Tibial nerve (tissue), 4 donors: ENCODE results near the gene TYW1. TPM values are rescaled to one million over a fixed set of nuclear protein-coding genes. Genes with fewer than 3 reads are reported as not detected.
"Not testable (repeated sequence)": the region's sequence is repeated elsewhere in the genome, so short reads cannot be mapped to it uniquely, and the experiment has no call there.

Source experiments
- DNase-seq, 2 donors: peaks; one replicate each; pipeline ENCODE4 v3.0.0-alpha.2; 2019; ENCODE audit warnings: low spot score in 2 of 2
- H3K27ac ChIP-seq, 4 donors: fragments of 200-600 bp; sonication (generic) in 3 of 4; one replicate each; pipeline ENCODE4 v1.5.1; 2017 to 2019; ENCODE audit warnings: mild to moderate bottlenecking in 1 of 4
- H3K27me3 ChIP-seq, 2 donors: fragments of 200-600 bp; sonication (generic) in 1 of 2; one replicate each; pipeline versions ENCODE4 v1.5.1 to v1.6.0; 2017 to 2019
- H3K36me3 ChIP-seq, 3 donors: fragments of 200-600 bp; sonication (generic); one replicate each; pipeline ENCODE4 v1.5.1; 2018 to 2019
- H3K4me1 ChIP-seq, 4 donors: fragments of 200-600 bp; sonication (generic) in 3 of 4; one replicate each; pipeline ENCODE4 v1.5.1; 2017 to 2019
- H3K4me3 ChIP-seq, 4 donors: fragments of 200-600 bp; sonication (generic) in 3 of 4; one replicate each; pipeline ENCODE4 v1.5.1; 2017 to 2019; ENCODE audit warnings: mild to moderate bottlenecking in 1 of 4, moderate library complexity in 1 of 4
- H3K9me3 ChIP-seq, 4 donors: fragments of 200-600 bp; sonication (generic) in 3 of 4; one replicate each; pipeline ENCODE4 v1.5.1; 2017 to 2019
- EP300 ChIP-seq, 2 donors: sonication (generic); formaldehyde crosslinking; IDR thresholded peaks; one replicate each; pipeline ENCODE4 v1.6.1; 2017; ENCODE audit warnings: antibody characterized with exemption in 2 of 2, mild to moderate bottlenecking in 1 of 2
- POLR2A ChIP-seq, 2 donors: fragments of 450-650 bp; IDR thresholded peaks; one replicate each; pipeline ENCODE4 v1.6.1; 2017; ENCODE audit warnings: antibody characterized with exemption in 2 of 2, mild to moderate bottlenecking in 2 of 2, moderate library complexity in 2 of 2
- WGBS, 2 donors: methylation state at CpG; one replicate each; pipeline ENCODE4 v1.1.5; 2018; 5-methylcytosine and 5-hydroxymethylcytosine counted together
- small RNA-seq: library from RNA; depleted of rRNA; stranded (forward); fragments of <200 nt; gene quantifications from one replicate; pipeline ENCODE3, GENCODE V24; 2016
- total RNA-seq, 4 donors: library from RNA; depleted of rRNA; stranded (reverse); fragments of >200 nt; gene quantifications; one replicate each; pipeline ENCODE4 v1.1.0, GENCODE V29; 2016
- TF ChIP-seq, protein P1 (sequence below), 5 experiments: fragments of 200-600 bp in 3 of 5; fragments of 450-650 bp in 2 of 5; sonication (generic) in 3 of 5; IDR thresholded peaks; one replicate each; pipeline ENCODE4 v1.5.1; 2016 to 2019; ENCODE audit warnings: antibody characterized with exemption in 5 of 5, mild to moderate bottlenecking in 3 of 5, moderate library complexity in 2 of 5

Gene TYW1
- total RNA-seq, 4 donors from 2014 or later, result 18.6 to 53.1 (median 28.3) TPM

GRCh38 chr7:67264000-67264399 lies 267.4 kb downstream of the TYW1 start:
- DNase-seq, H3K27me3 ChIP-seq, H3K9me3 ChIP-seq, H3K27ac ChIP-seq, H3K4me3 ChIP-seq, H3K4me1 ChIP-seq: not testable (repeated sequence)
- H3K36me3 ChIP-seq, result peaks cover 0 to 21% (median 0%) of the 10 kb centered on the region in 3 donors
- 91 to 100% methylated on average over 2 of the region's 2 CpGs for WGBS, 2 donors

- H3K9me3 ChIP-seq, H3K4me3 ChIP-seq, H3K27me3 ChIP-seq, DNase-seq, H3K27ac ChIP-seq, H3K4me1 ChIP-seq: not testable (repeated sequence)
- WGBS, 2 donors, result 76 to 82% methylated on average over 3 of the region's 3 CpGs
- H3K36me3 ChIP-seq, result peaks cover 0 to 18% (median 0%) of the 10 kb centered on the region in 3 donors
Observed at GRCh38 chr7:67266070-67266469, 269.4 kb downstream of the TYW1 start.

DNA sequence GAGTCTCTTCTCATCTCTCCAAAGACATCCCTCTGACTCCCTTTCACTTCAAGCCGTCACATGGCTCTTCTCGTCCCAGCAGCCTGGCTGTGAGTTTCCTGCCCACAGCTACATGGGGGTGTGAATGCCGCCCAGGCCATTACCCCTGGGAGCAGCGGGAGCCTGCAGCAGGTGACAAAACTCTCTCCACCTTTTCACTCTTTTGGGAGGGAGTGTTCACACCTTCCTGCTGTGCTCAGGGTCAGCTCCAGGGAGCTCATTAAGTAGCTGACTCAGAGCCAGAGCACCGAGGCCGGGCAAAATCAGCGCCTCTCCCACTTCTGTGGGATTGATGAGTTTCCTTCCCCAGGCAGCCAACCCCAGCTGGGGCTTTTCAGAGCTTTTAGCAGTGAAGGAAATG lies 271.3 kb downstream of the TYW1 start:
- TF ChIP-seq, protein P1, sequence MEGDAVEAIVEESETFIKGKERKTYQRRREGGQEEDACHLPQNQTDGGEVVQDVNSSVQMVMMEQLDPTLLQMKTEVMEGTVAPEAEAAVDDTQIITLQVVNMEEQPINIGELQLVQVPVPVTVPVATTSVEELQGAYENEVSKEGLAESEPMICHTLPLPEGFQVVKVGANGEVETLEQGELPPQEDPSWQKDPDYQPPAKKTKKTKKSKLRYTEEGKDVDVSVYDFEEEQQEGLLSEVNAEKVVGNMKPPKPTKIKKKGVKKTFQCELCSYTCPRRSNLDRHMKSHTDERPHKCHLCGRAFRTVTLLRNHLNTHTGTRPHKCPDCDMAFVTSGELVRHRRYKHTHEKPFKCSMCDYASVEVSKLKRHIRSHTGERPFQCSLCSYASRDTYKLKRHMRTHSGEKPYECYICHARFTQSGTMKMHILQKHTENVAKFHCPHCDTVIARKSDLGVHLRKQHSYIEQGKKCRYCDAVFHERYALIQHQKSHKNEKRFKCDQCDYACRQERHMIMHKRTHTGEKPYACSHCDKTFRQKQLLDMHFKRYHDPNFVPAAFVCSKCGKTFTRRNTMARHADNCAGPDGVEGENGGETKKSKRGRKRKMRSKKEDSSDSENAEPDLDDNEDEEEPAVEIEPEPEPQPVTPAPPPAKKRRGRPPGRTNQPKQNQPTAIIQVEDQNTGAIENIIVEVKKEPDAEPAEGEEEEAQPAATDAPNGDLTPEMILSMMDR (IDR thresholded peaks at IDR 0.05), result no peak
- TF ChIP-seq POLR2A (IDR thresholded peaks at IDR 0.05) (no peak), EP300 (IDR thresholded peaks at IDR 0.05) (no peak)
- H3K27me3 ChIP-seq, result no peaks in the 10 kb centered on the region
- H3K9me3 ChIP-seq, result no peaks in the 10 kb centered on the region
- no peaks in the 10 kb centered on the region for H3K4me1 ChIP-seq
- DNase-seq, result no peak
- H3K4me3 ChIP-seq, result no peak overlapping the region
- no peak overlapping the region for H3K27ac ChIP-seq
- WGBS, 2 donors, result 54 to 74% methylated on average over 6 to 7 of the region's 7 CpGs
- peaks cover 0 to 19% (median 0%) of the 10 kb centered on the region in 3 donors for H3K36me3 ChIP-seq

DNA sequence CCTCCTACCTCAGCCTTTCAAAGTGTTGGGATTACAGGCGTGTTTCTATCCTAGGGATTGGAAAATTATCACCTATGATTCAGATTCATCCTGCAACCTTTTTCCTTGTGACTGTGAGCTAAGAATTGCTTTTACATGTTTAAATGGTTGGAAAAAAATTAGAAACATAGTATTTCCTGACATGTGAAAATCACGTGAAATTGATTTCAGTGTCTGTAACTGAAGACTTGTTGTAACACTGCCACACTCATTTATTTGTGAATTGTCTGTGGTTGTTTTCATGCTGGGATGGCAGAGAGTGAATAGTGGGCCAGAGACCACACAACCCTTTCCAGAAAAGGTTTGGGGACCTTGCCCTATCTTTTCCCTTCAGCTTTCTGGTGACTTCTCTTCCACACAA lies 273.3 kb downstream of the TYW1 start:
- H3K36me3 ChIP-seq, DNase-seq, H3K9me3 ChIP-seq, H3K4me3 ChIP-seq, H3K27ac ChIP-seq, H3K27me3 ChIP-seq, H3K4me1 ChIP-seq: not testable (repeated sequence)
- 76 to 86% methylated on average over 2 of the region's 2 CpGs for WGBS, 2 donors

Small RNA genes within 50 kb of the gene (small RNA-seq; reads per million reads assigned to genes)
- not detected for gene AC073089.1
- gene MIR4650-1, result not detected
- not detected for gene RN7SL43P

Other genes starting within 250 kb of the TYW1 start
- gene TMEM248, start 75.6 kb upstream of the TYW1 start, total RNA-seq, result 100 to 1,000 TPM in 1 of 4 donors, 10 to 100 TPM in 3; 86.4 to 110 (median 94.9) TPM
- 100 to 1,000 TPM; 138 to 199 (median 179) TPM for gene SBDS, start 1.2 kb upstream of the TYW1 start, total RNA-seq